CD4-positive, CD25-positive, alpha-beta regulatory T cell (primary cell): ENCODE measurements around the gene CERK. TPM values are rescaled to one million over a fixed set of nuclear protein-coding genes. Genes with fewer than 3 reads are reported as not detected.
A peak's percentile ranks its signal among the peaks of the same experiment; 100 is the strongest.

Experiments
- ATAC-seq, 2 donors: fragments of 150-1000 bp; cut with Tn5 transposase; one replicate each; pipeline ENCODE4 v1.10.0; 2021; ENCODE audit warnings: low read depth in 2 of 2, moderate number of reproducible peaks in 2 of 2, moderate library complexity in 1 of 2
- DNase-seq, 3 donors: peaks; one replicate each; pipeline versions ENCODE4 v3.0.0 to v3.0.0-alpha.2; 2012 to 2022; ENCODE audit warnings: mixed read lengths in 1 of 3
- H3K27ac ChIP-seq: one replicate; pipeline ENCODE4 v1.7.0; 2013; ENCODE audit warnings: mild to moderate bottlenecking, low read length; ENCODE audit not compliant: insufficient read depth, poor library complexity, severe bottlenecking
- H3K27me3 ChIP-seq: one replicate; pipeline ENCODE4 v1.7.0; 2013; ENCODE audit warnings: low read length; ENCODE audit not compliant: control insufficient read depth, insufficient read depth
- H3K36me3 ChIP-seq: one replicate; pipeline ENCODE4 v1.7.0; 2013; ENCODE audit warnings: mild to moderate bottlenecking, low read length, moderate library complexity; ENCODE audit not compliant: control insufficient read depth, insufficient read depth
- H3K4me1 ChIP-seq: 2 replicates; pipeline ENCODE4 v1.7.0; 2013; ENCODE audit warnings: mild to moderate bottlenecking, low read length; ENCODE audit not compliant: insufficient read depth, control insufficient read depth, poor library complexity, severe bottlenecking
- H3K4me3 ChIP-seq: one replicate; pipeline ENCODE4 v1.7.0; 2013; ENCODE audit warnings: low read depth, mild to moderate bottlenecking, low read length, moderate library complexity
- H3K9me3 ChIP-seq, 2 experiments: 1 replicate in 1 of 2; 2 replicates in 1 of 2; pipeline ENCODE4 v1.7.0; 2013; ENCODE audit warnings: low read length in 2 of 2, mild to moderate bottlenecking in 1 of 2, moderate library complexity in 1 of 2; ENCODE audit not compliant: control insufficient read depth in 2 of 2
- H3K27ac Mint-ChIP-seq, 3 donors: one replicate each; pipeline ENCODE4 v1.8.0; 2020 to 2022; ENCODE audit warnings: mild to moderate bottlenecking in 3 of 3, mixed read lengths in 3 of 3, moderate library complexity in 2 of 3
- H3K27me3 Mint-ChIP-seq: one replicate; pipeline ENCODE4 v1.8.0; 2022; ENCODE audit warnings: mild to moderate bottlenecking, mixed read lengths
- H3K36me3 Mint-ChIP-seq: one replicate; pipeline ENCODE4 v1.8.0; 2020; ENCODE audit warnings: mixed read lengths
- H3K4me1 Mint-ChIP-seq, 4 donors: one replicate each; pipeline ENCODE4 v1.8.0; 2020 to 2022; ENCODE audit warnings: mixed read lengths in 4 of 4, mild to moderate bottlenecking in 1 of 4
- H3K4me3 Mint-ChIP-seq, 4 donors: one replicate each; pipeline ENCODE4 v1.8.0; 2020 to 2022; ENCODE audit warnings: mild to moderate bottlenecking in 4 of 4, mixed read lengths in 4 of 4, moderate library complexity in 3 of 4
- H3K9me3 Mint-ChIP-seq, 7 donors: one replicate each; pipeline ENCODE4 v1.8.0; 2020 to 2022; ENCODE audit warnings: mixed read lengths in 7 of 7, mild to moderate bottlenecking in 3 of 7, moderate library complexity in 2 of 7
- polyA plus RNA-seq, 4 donors: library from polyadenylated mRNA; unstranded; fragments of 300-500 nt; fragmentation: Illumina TruSeq; gene quantifications; one replicate each; pipeline ENCODE4 v1.2.3, GENCODE V29; 2021
- total RNA-seq: library from RNA; stranded (reverse); gene quantifications from one replicate; pipeline ENCODE4 v1.2.3, GENCODE V29; 2022

Gene CERK
- total and polyA plus RNA-seq, 5 donors from 2014 or later: 75.5 to 105 (median 85.3) TPM

DNA sequence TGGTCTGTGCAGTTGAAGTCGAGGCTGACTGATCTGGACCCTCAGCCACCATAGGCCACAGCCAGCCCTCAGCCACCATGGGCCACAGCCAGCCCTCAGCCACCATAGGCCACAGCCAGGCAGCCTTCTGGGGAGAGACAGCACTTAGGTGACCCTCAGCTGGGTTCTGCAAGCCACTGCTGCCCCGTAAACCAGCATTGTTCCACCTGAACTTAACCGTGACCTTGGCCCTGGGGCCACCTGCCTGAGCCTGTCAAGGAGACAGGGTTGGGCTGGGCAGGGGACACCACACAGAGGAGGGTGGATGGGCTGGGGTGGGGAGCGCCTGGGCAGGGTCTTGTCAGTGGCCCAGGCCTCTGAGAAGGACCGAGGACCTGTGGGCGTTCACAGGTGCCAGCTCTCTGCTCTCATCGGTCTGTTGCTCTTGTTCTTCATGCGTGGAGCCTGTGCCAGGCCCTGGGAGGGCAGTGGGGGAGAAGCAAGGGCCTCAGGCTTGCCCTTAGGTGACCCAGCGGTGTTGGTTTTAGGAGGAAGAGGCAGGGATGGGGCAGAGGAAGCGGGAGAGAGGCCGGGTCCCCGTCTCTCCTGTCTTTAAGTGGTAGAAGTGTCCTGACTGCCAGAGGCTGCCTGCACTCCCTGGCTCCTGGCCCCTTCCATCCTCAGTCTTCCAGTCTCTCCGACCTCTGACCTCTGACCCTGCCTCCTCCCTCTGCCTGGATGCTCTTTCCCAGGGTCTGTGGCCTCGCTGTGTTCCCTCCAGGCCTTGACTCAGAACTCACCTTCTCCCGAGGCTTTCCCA lies 81.0 kb downstream of the CERK start:
- Mint-ChIP-seq H3K27me3 (no peaks in the 10 kb centered on the region), H3K9me3 (no peaks in the 10 kb centered on the region), H3K36me3 (no peaks in the 10 kb centered on the region), H3K27ac (peak overlapping the region in 1 of 3 donors; percentile 62), H3K4me3 (no peak overlapping the region), H3K4me1 (peaks cover 6 to 37% (median 23%) of the 10 kb centered on the region in 4 donors)
- no peaks in the 10 kb centered on the region for H3K27me3 ChIP-seq
- no peak overlapping the region for H3K27ac ChIP-seq
- H3K4me1 ChIP-seq: peaks cover 32% of the 10 kb centered on the region
- no peaks in the 10 kb centered on the region for H3K9me3 ChIP-seq
- DNase-seq: no peak
- no peak overlapping the region for H3K4me3 ChIP-seq
- no peak for ATAC-seq
- H3K36me3 ChIP-seq: no peaks in the 10 kb centered on the region

DNA sequence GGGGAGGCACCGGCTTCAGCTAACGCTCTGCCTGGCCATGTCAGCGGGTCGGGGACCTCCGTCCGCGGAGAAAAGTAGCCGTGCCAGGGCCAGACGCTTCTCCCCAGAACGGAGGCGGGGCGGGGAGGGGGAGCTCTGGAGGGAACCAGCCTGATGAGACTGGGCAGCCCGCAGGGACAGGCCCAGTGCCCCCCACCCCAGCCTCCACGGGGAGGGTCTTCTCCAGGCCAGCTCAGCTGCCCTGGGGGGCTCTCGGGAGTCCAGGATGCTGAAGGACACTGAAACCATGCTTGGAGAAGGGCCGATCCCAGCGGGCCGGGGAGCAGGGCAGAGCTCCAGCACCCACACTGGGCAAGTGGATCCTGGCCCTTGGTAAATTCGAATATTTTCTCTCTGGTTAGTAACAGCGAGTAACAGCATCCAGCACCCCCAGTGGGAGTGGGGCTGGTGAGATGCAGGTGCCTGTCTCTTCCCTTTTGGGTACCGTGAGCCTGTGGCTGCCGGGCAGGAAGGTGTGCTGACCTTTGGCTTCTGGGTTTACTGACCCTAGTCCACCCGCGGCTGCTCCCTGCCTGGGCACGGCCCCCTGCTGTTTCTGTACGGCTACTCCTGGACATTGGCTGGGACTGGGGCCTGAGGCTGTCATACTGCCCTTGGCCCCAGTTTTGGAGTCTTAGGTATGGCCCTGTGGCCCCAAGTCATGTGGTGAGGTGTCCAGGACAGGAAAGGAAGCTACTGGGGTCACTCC lies 82.0 kb downstream of the CERK start:
- H3K36me3 ChIP-seq: no peaks in the 10 kb centered on the region
- H3K4me1 ChIP-seq: peaks cover 24% of the 10 kb centered on the region
- ATAC-seq: no peak
- H3K36me3 Mint-ChIP-seq: no peaks in the 10 kb centered on the region
- no peak overlapping the region for H3K27ac Mint-ChIP-seq
- H3K27me3 Mint-ChIP-seq: no peaks in the 10 kb centered on the region
- peaks cover 4 to 36% (median 16%) of the 10 kb centered on the region in 4 donors for H3K4me1 Mint-ChIP-seq
- no peak overlapping the region for H3K27ac ChIP-seq
- no peaks in the 10 kb centered on the region for H3K9me3 Mint-ChIP-seq
- no peaks in the 10 kb centered on the region for H3K27me3 ChIP-seq
- no peak overlapping the region for H3K4me3 ChIP-seq
- no peaks in the 10 kb centered on the region for H3K9me3 ChIP-seq
- H3K4me3 Mint-ChIP-seq: no peak overlapping the region
- DNase-seq: no peak

DNA sequence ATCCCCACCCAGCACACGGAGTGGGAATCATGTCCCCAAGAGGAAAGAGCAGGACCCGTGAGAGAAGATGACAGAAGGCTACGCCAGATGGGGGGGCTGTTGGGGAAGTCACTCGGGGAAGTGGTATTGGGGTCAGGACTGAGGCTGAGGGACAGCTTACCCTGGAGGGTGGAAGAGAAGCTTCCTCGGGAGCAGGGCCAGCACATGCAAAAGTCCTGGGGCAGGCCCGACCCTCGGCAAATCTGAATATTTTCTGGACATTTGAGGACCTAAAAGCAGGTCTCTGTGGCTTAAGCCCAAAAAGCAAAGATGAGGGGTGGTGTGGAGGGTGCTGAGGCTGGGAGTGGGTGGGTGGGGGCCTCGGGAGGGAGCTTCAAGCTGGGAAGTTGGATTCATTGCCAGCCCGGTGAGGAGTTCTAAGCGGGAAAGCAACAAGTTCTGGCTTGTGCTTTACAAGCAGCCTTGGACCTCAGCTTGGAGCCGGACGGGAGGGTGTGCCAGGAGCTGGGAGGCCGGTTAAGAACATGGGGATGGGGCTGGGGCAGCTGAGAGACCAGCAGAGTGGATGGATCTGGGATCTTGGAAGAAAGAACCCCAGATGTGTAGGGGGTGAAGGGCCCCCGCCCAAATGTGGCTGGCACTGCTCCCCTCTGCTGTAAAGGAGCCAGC lies 83.0 kb downstream of the CERK start:
- H3K4me3 ChIP-seq: no peak overlapping the region
- H3K36me3 ChIP-seq: no peaks in the 10 kb centered on the region
- Mint-ChIP-seq H3K27ac (no peak overlapping the region), H3K36me3 (no peaks in the 10 kb centered on the region), H3K4me3 (no peak overlapping the region), H3K27me3 (no peaks in the 10 kb centered on the region), H3K4me1 (peaks cover 0 to 30% (median 6%) of the 10 kb centered on the region in 4 donors), H3K9me3 (no peaks in the 10 kb centered on the region)
- H3K9me3 ChIP-seq: no peaks in the 10 kb centered on the region
- H3K27ac ChIP-seq: no peak overlapping the region
- no peak for ATAC-seq
- peaks cover 15% of the 10 kb centered on the region for H3K4me1 ChIP-seq
- no peaks in the 10 kb centered on the region for H3K27me3 ChIP-seq
- DNase-seq: no peak

DNA sequence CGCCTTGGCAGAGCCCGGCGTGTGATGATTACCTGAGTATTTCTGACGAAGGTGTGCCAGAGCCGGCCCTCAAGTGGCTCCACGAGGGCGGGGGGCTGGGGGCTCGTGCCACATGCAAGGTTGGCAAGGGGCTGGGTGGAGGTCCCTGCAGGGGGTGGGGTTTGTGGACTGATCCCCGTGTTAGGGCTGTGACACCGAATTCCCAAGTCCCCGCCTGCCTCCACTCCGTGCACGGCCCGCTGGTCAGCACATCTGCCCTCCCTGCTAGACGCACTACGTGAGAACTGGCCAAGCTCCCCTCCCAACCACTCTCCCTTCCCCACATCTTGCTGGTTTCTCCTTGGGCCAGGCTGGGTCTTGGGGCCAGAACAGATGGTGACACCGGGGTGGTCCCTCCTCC lies 83.6 kb downstream of the CERK start:
- Histone ChIP-seq H3K36me3 (no peaks in the 10 kb centered on the region), H3K9me3 (no peaks in the 10 kb centered on the region), H3K4me3 (no peak overlapping the region), H3K27ac (no peak overlapping the region), H3K27me3 (no peaks in the 10 kb centered on the region), H3K4me1 (peaks cover 10% of the 10 kb centered on the region)
- Mint-ChIP-seq H3K4me1 (peaks cover 0 to 30% (median 5%) of the 10 kb centered on the region in 4 donors), H3K27me3 (no peaks in the 10 kb centered on the region), H3K36me3 (no peaks in the 10 kb centered on the region), H3K4me3 (no peak overlapping the region), H3K9me3 (no peaks in the 10 kb centered on the region), H3K27ac (no peak overlapping the region)
- no peak for DNase-seq
- no peak for ATAC-seq

DNA sequence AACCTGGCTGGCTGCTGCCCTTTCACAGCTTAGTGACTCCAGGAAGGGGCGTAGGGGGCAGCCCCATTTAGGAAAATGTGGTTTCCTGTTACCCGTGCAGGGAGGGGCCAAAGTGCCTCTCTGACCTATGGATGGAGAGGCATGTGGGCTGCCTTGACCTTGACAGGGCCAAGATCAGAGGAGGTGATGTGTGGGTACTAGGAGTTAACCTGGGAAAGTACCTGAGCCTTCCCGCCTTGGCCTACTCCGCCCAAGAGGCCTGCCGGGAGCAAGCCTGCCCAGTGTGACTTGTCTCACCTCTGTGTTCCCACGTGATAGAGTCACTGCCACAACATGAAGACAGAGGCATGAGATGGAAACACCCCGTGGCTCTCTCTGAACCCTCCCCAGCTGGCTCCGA lies 84.5 kb downstream of the CERK start:
- H3K36me3 ChIP-seq: no peaks in the 10 kb centered on the region
- Mint-ChIP-seq H3K27ac (no peak overlapping the region), H3K9me3 (no peaks in the 10 kb centered on the region), H3K27me3 (no peaks in the 10 kb centered on the region), H3K4me1 (peaks cover 0 to 30% (median 5%) of the 10 kb centered on the region in 4 donors), H3K4me3 (no peak overlapping the region), H3K36me3 (no peaks in the 10 kb centered on the region)
- ATAC-seq (no peak), DNase-seq (no peak)
- no peak overlapping the region for H3K27ac ChIP-seq
- H3K4me1 ChIP-seq: peaks cover 10% of the 10 kb centered on the region
- no peak overlapping the region for H3K4me3 ChIP-seq
- H3K9me3 ChIP-seq: no peaks in the 10 kb centered on the region
- no peaks in the 10 kb centered on the region for H3K27me3 ChIP-seq

DNA sequence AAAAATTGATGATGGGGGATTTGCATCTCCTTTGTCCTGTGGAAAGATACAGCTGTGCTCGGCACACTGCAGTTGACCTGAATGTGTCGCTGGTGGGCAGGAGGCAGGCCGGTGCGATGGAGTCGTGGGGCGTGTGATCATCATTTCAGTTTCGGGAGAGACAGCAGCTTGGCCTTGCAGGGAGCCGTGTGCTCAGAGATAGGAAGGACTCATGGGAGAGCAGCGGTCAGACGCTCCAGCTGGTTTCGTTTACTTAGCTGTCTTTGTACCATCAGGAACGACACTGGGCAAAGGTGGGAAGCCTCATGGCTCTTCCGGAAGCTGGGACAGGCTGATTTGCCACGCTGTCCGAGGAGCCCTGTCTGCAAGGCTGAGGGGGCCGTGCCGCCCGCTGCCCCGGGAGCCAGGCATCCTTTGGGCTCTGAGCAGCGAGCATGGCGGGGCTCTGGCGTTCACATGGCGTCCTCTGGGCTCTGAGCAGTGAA lies 85.2 kb downstream of the CERK start:
- peak overlapping the region in 1 of 4 donors; percentile 27 for H3K4me3 Mint-ChIP-seq

DNA sequence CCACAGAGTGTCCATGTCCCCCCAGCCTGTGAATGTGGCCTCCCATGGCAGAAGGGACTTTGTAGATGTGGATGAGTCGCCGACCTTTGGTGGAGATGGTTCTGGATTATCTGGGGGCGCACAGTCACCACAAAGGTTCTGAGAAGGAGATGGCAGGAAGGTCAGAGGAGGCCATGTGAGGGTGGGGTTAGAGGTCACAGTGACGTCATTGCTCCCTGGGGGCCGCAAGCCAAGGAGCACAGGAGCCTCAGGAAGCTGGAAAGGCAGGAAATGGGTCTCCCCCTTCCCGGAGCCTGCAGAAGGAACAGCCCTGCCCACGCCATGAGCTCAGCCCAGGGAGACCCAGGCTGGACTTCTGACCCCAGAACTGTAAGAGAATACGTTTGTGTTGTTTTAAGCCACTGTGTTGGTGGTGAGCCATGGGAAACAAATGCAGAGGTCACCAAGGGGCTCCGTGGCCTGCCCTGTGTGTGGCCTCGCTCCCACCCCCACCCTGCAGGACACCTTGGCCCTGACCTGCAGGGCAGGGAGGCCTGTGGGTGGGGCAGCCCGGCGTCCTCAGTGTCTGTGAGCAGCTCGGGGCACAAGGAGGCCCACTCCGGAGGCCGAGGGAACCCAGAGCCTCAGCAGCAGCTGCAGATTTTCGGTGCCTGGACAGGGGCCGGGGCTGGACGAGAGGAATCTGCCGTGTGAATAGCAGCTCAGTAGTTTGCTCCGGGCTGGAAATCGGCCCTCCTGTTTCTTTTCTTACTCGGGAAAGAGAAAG lies 85.8 kb downstream of the CERK start:
- Mint-ChIP-seq H3K36me3 (no peaks in the 10 kb centered on the region), H3K4me1 (peaks cover 0 to 35% (median 6%) of the 10 kb centered on the region in 4 donors), H3K4me3 (peak overlapping the region in 1 of 4 donors; percentile 27), H3K9me3 (no peaks in the 10 kb centered on the region), H3K27ac (peak overlapping the region; percentile 20 to 91 (median 26)), H3K27me3 (no peaks in the 10 kb centered on the region)
- H3K36me3 ChIP-seq: no peaks in the 10 kb centered on the region
- DNase-seq (no peak), ATAC-seq (no peak)
- H3K4me3 ChIP-seq: no peak overlapping the region
- H3K27me3 ChIP-seq: no peaks in the 10 kb centered on the region
- peaks cover 10% of the 10 kb centered on the region for H3K4me1 ChIP-seq
- H3K9me3 ChIP-seq: no peaks in the 10 kb centered on the region
- no peak overlapping the region for H3K27ac ChIP-seq

More for the DNA sequence above, 85.2 kb downstream of the CERK start:
- H3K27me3 ChIP-seq: no peaks in the 10 kb centered on the region
- DNase-seq (no peak), ATAC-seq (no peak)
- no peaks in the 10 kb centered on the region for H3K36me3 ChIP-seq
- no peak overlapping the region for H3K4me3 ChIP-seq
- no peaks in the 10 kb centered on the region for H3K9me3 ChIP-seq
- peaks cover 10% of the 10 kb centered on the region for H3K4me1 ChIP-seq
- no peak overlapping the region for H3K27ac ChIP-seq
- Mint-ChIP-seq H3K27ac (peak overlapping the region in 1 of 3 donors; percentile 91), H3K4me1 (peaks cover 0 to 33% (median 6%) of the 10 kb centered on the region in 4 donors), H3K9me3 (no peaks in the 10 kb centered on the region), H3K36me3 (no peaks in the 10 kb centered on the region), H3K27me3 (no peaks in the 10 kb centered on the region)
